GM12878 (cell line): Measurements from ENCODE around the gene FAM83G. TPM values are rescaled to one million over a fixed set of nuclear protein-coding genes. Genes with fewer than 3 reads are reported as not detected.

Experiments
- KAT2A ChIP-seq: conservative IDR thresholded peaks from 2 replicates; pipeline ENCODE4 v1.6.1; 2011; ENCODE audit warnings: low read depth, low read length; ENCODE audit not compliant: control insufficient read depth
- RAD21 ChIP-seq: IDR thresholded peaks from 2 replicates; pipeline ENCODE4 v1.6.1; 2011; ENCODE audit warnings: mild to moderate bottlenecking, low read depth, low read length, moderate library complexity; ENCODE audit not compliant: insufficient read depth
- SMARCA5 ChIP-seq: fragments of 450-650 bp; IDR thresholded peaks from 2 replicates; pipeline ENCODE4 v1.6.1; 2017; ENCODE audit warnings: mild to moderate bottlenecking
- YBX1 ChIP-seq: fragments of 450-650 bp; IDR thresholded peaks from 2 replicates; pipeline ENCODE4 v1.6.1; 2016; ENCODE audit warnings: antibody characterized with exemption
- polyA plus RNA-seq, 11 experiments: library from polyadenylated mRNA; depleted of rRNA in 4 of 11; unstranded in 6 of 11; stranded (reverse) in 5 of 11; fragments of >200 nt; fragmentation: Nextera tagmentation in 4 of 11; fragmentation: Illumina TruSeq in 1 of 11; extraction: Ambion mirVana in 4 of 11; extraction: Trizol in 1 of 11; gene quantifications; 1 replicate in 1 of 11; 2 replicates in 10 of 11; pipeline versions ENCODE4 v1.2.1 to v1.2.3, GENCODE V29; 2011 to 2016; ENCODE audit warnings: inconsistent platforms in 2 of 11, missing spikeins in 2 of 11, low read depth in 1 of 11
- total RNA-seq, 4 experiments: library from RNA; depleted of rRNA in 3 of 4; stranded (reverse); fragments of >200 nt in 3 of 4; fragmentation: Illumina TruSeq in 1 of 4; extraction: Trizol in 1 of 4; gene quantifications; 2 replicates each; pipeline versions ENCODE4 v1.2.1 to v1.2.3, GENCODE V29; 2013 to 2021
- TF ChIP-seq, protein P1 (sequence below): IDR thresholded peaks from 2 replicates; pipeline ENCODE4 v1.6.1; 2012; ENCODE audit warnings: improper control_type of control experiment, low read depth, low read length; ENCODE audit not compliant: insufficient replicate concordance
- TF ChIP-seq, protein P2 (sequence below): IDR thresholded peaks from 2 replicates; pipeline ENCODE4 v1.6.1; 2011; ENCODE audit warnings: borderline replicate concordance, low read depth, mild to moderate bottlenecking, moderate library complexity, mixed read lengths, low read length; ENCODE audit not compliant: insufficient read depth; ENCODE audit errors: extremely low read length

Gene FAM83G
- total and polyA plus RNA-seq, 10 of the 15 experiments (the other 5 are each of a cell fraction or from before 2014, with no cell fraction given): 0.03 to 16.7 (median 6.5) TPM

DNA sequence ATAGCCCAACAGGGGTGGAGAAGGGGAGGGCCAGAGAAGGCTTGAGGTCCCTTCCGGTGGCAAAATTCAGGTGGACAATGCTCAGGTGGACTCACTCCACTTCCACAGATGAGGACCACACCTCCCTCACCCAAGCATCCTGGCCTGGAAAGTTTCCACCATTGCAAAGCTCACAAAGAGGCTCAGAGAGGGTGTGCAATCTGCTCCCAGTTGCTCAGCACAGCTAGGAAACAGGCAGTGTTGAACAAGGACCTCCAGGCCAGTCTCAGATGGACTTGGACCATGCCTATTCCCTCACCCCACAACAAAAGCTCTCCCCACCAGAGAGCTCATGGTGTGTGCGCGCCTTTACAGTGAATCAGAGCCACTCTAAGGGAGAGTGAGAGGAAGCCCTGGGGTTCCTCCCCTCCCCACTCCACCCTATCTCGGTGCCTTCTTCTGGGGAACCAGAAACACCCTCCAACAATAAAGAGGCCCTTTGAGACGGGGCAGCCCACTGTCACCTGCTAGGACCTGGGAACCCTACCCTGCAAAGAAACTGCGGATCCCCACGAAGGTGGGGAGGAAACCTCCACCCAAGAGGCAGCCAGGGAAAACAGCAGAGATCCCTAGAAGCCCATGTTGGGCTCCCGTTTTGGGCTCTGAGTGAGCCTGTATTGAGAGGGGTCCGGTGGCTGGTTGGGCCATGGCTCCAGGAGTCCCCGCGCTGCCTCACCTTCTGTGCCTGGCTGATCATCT, 1.6 kb downstream of the FAM83G start (continued):
- TF ChIP-seq, protein P1, sequence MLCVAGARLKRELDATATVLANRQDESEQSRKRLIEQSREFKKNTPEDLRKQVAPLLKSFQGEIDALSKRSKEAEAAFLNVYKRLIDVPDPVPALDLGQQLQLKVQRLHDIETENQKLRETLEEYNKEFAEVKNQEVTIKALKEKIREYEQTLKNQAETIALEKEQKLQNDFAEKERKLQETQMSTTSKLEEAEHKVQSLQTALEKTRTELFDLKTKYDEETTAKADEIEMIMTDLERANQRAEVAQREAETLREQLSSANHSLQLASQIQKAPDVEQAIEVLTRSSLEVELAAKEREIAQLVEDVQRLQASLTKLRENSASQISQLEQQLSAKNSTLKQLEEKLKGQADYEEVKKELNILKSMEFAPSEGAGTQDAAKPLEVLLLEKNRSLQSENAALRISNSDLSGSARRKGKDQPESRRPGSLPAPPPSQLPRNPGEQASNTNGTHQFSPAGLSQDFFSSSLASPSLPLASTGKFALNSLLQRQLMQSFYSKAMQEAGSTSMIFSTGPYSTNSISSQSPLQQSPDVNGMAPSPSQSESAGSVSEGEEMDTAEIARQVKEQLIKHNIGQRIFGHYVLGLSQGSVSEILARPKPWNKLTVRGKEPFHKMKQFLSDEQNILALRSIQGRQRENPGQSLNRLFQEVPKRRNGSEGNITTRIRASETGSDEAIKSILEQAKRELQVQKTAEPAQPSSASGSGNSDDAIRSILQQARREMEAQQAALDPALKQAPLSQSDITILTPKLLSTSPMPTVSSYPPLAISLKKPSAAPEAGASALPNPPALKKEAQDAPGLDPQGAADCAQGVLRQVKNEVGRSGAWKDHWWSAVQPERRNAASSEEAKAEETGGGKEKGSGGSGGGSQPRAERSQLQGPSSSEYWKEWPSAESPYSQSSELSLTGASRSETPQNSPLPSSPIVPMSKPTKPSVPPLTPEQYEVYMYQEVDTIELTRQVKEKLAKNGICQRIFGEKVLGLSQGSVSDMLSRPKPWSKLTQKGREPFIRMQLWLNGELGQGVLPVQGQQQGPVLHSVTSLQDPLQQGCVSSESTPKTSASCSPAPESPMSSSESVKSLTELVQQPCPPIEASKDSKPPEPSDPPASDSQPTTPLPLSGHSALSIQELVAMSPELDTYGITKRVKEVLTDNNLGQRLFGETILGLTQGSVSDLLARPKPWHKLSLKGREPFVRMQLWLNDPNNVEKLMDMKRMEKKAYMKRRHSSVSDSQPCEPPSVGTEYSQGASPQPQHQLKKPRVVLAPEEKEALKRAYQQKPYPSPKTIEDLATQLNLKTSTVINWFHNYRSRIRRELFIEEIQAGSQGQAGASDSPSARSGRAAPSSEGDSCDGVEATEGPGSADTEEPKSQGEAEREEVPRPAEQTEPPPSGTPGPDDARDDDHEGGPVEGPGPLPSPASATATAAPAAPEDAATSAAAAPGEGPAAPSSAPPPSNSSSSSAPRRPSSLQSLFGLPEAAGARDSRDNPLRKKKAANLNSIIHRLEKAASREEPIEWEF: no peak
- TF ChIP-seq KAT2A: no peak
- peak; percentile 77; the same call in 1 of the 2 replicates for TF ChIP-seq SMARCA5
- TF ChIP-seq, protein P2, sequence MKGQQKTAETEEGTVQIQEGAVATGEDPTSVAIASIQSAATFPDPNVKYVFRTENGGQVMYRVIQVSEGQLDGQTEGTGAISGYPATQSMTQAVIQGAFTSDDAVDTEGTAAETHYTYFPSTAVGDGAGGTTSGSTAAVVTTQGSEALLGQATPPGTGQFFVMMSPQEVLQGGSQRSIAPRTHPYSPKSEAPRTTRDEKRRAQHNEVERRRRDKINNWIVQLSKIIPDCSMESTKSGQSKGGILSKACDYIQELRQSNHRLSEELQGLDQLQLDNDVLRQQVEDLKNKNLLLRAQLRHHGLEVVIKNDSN: no peak
- TF ChIP-seq RAD21: no peak
- TF ChIP-seq YBX1: no peak
